Measurements from ENCODE around the gene KCNH5.

GRCh38 chr14:62670526-62670925 lies 374.7 kb downstream of the KCNH5 start:
- TF ChIP-seq EP300 (IDR thresholded peaks at IDR 0.05) (no peak), POLR2A (IDR thresholded peaks at IDR 0.05) (no peak), CTCF (IDR thresholded peaks at IDR 0.05) (no peak), POLR2AphosphoS5 (IDR thresholded peaks at IDR 0.05) (no peak)
